Kidney (tissue), 2 donors: Measurements from ENCODE around the gene LYRM1. TPM values are rescaled to one million over a fixed set of nuclear protein-coding genes. Genes with fewer than 3 reads are reported as not detected.

ENCODE experiments used
- polyA plus RNA-seq: library from polyadenylated mRNA; stranded (reverse); fragments of 350-450 nt; fragmentation: Illumina TruSeq; extraction: RNeasy Lipid Tissue Mini Kit (QIAGEN cat#74804); gene quantifications from one replicate; pipeline ENCODE4 v1.2.3, GENCODE V29; 2014; ENCODE audit warnings: low read depth, low replicate concordance; ENCODE audit not compliant: insufficient read depth
- total RNA-seq: library from RNA; stranded (reverse); fragmentation: NEBNext Ultra II Directional; extraction: Animal tissue kit (Norgen Biotek cat#: 25700); gene quantifications from one replicate; pipeline ENCODE4 v1.2.1, GENCODE V29; 2021
- donor health status: DM: yes; HTN: yes; CAD: no.

LYRM1 gene
- total and polyA plus RNA-seq, 2 donors from 2014 or later, result 31.7 to 61.5 TPM

Other genes starting within 250 kb of the LYRM1 start
- 2.2 TPM for gene ACSM1, start 203.1 kb upstream of the LYRM1 start, total RNA-seq
- gene ACSM1, start 203.1 kb upstream of the LYRM1 start, polyA plus RNA-seq, result 1.1 TPM
- gene THUMPD1, start 159.0 kb upstream of the LYRM1 start, total RNA-seq, result 45.8 TPM
- 16.8 TPM for gene THUMPD1, start 159.0 kb upstream of the LYRM1 start, polyA plus RNA-seq
- 31.5 TPM for gene ACSM3, start 136.8 kb upstream of the LYRM1 start, total RNA-seq
- gene ACSM3, start 136.8 kb upstream of the LYRM1 start, polyA plus RNA-seq, result 139 TPM
- 14.3 TPM for gene ERI2, start 94.3 kb upstream of the LYRM1 start, total RNA-seq
- 7.1 TPM for gene ERI2, start 94.3 kb upstream of the LYRM1 start, polyA plus RNA-seq
- gene REXO5, start 94.2 kb upstream of the LYRM1 start, total RNA-seq, result 2.1 TPM
- gene REXO5, start 94.2 kb upstream of the LYRM1 start, polyA plus RNA-seq, result 1.6 TPM
- gene DCUN1D3, start 413 bp upstream of the LYRM1 start, total RNA-seq, result 16.3 TPM
- gene DCUN1D3, start 413 bp upstream of the LYRM1 start, polyA plus RNA-seq, result 3.5 TPM